Endothelial cell (in vitro differentiated cells): ENCODE data around the gene ZDHHC3. TPM values are rescaled to one million over a fixed set of nuclear protein-coding genes. Genes with fewer than 3 reads are reported as not detected.
A peak's percentile ranks its signal among the peaks of the same experiment; 100 is the strongest.

Experiments used
- DNase-seq: peaks from one replicate; pipeline ENCODE4 v3.0.0; 2021; ENCODE audit warnings: low spot score
- H3K27ac Mint-ChIP-seq: one replicate; pipeline ENCODE4 v1.8.0; 2021; ENCODE audit warnings: mixed read lengths, inconsistent platforms; ENCODE audit not compliant: unreplicated experiment
- H3K27me3 Mint-ChIP-seq: one replicate; pipeline ENCODE4 v1.8.0; 2021; ENCODE audit warnings: mild to moderate bottlenecking, moderate library complexity, mixed read lengths, inconsistent platforms; ENCODE audit not compliant: unreplicated experiment
- H3K36me3 Mint-ChIP-seq: one replicate; pipeline ENCODE4 v1.8.0; 2021; ENCODE audit warnings: mild to moderate bottlenecking, low read depth, mixed read lengths, inconsistent platforms; ENCODE audit not compliant: unreplicated experiment
- H3K4me1 Mint-ChIP-seq: one replicate; pipeline ENCODE4 v1.8.0; 2021; ENCODE audit warnings: mild to moderate bottlenecking, mixed read lengths, inconsistent platforms; ENCODE audit not compliant: unreplicated experiment
- H3K4me3 Mint-ChIP-seq: one replicate; pipeline ENCODE4 v1.8.0; 2021; ENCODE audit warnings: mild to moderate bottlenecking, mixed read lengths, inconsistent platforms; ENCODE audit not compliant: unreplicated experiment
- H3K9me3 Mint-ChIP-seq: one replicate; pipeline ENCODE4 v1.8.0; 2021; ENCODE audit warnings: mixed read lengths, inconsistent platforms; ENCODE audit not compliant: unreplicated experiment
- CTCF ChIP-seq: fragments of 200-600 bp; sonication (generic); IDR thresholded peaks from one replicate; pipeline ENCODE4 v1.5.0; 2021; ENCODE audit warnings: antibody characterized with exemption; ENCODE audit not compliant: unreplicated experiment
- long read RNA-seq: library from polyadenylated mRNA; unstranded; transcript quantifications from one replicate; pipeline ENCODE4 v2.0.0, GENCODE V29; 2020; ENCODE audit not compliant: unreplicated experiment
- total RNA-seq: library from RNA; stranded (reverse); fragmentation: NEBNext Ultra II Directional; extraction: Animal tissue kit (Norgen Biotek cat#: 25700); gene quantifications from one replicate; pipeline ENCODE4 v1.2.1, GENCODE V29; 2021; ENCODE audit not compliant: unreplicated experiment

ZDHHC3 gene, protein sequence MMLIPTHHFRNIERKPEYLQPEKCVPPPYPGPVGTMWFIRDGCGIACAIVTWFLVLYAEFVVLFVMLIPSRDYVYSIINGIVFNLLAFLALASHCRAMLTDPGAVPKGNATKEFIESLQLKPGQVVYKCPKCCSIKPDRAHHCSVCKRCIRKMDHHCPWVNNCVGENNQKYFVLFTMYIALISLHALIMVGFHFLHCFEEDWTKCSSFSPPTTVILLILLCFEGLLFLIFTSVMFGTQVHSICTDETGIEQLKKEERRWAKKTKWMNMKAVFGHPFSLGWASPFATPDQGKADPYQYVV
- 135 TPM for total RNA-seq
- long read RNA-seq, transcript ZDHHC3-205 (7 exons, 2,687 nt): major isoform, 31 of 43 reads
- long read RNA-seq, partial matches to known transcripts: 1 of 43 reads
- long read RNA-seq, other reads (novel, unspliced or antisense): 8 of 43 reads

GRCh38 chr3:44976002-44976815, at the start of gene ZDHHC3, which contains the start of gene EXOSC7:
Gene ZDHHC3 (minus strand): TSS chr3:44976174. CDS start chr3:44959436, 16,738 bp downstream.
Gene EXOSC7 (plus strand): TSS chr3:44976244. CDS start chr3:44976278, 34 bp downstream.
- Mint-ChIP-seq H3K27ac (peak within 1 kb of the TSS; percentile 92), H3K36me3 (peaks cover 6% of the 10 kb centered on the region), H3K27me3 (peaks cover 5% of the 10 kb centered on the region), H3K9me3 (no peaks in the 10 kb centered on the region), H3K4me1 (peaks cover 28% of the 10 kb centered on the region), H3K4me3 (peak within 1 kb of the TSS; percentile 99)
- peak; percentile 79 for DNase-seq
- TF ChIP-seq CTCF: no peak

- no peak for TF ChIP-seq CTCF
- Mint-ChIP-seq H3K27ac (no peak overlapping the region), H3K9me3 (no peaks in the 10 kb centered on the region), H3K4me3 (no peak overlapping the region), H3K27me3 (peaks cover 4% of the 10 kb centered on the region), H3K36me3 (no peaks in the 10 kb centered on the region), H3K4me1 (peaks cover 7% of the 10 kb centered on the region)
- no peak for DNase-seq
Observed at GRCh38 chr3:45024542-45025255, 48.7 kb upstream of the ZDHHC3 start.

GRCh38 chr3:45023675-45024074, 47.7 kb upstream of the ZDHHC3 start:
- Mint-ChIP-seq H3K9me3 (no peaks in the 10 kb centered on the region), H3K4me3 (no peak overlapping the region), H3K27ac (no peak overlapping the region), H3K36me3 (no peaks in the 10 kb centered on the region), H3K27me3 (peaks cover 4% of the 10 kb centered on the region), H3K4me1 (peaks cover 7% of the 10 kb centered on the region)
- DNase-seq: no peak
- no peak for TF ChIP-seq CTCF

GRCh38 chr3:45021524-45022297, 45.7 kb upstream of the ZDHHC3 start:
- H3K36me3 Mint-ChIP-seq: no peaks in the 10 kb centered on the region
- no peak for TF ChIP-seq CTCF
- H3K4me3 Mint-ChIP-seq: no peak overlapping the region
- H3K27me3 Mint-ChIP-seq: peaks cover 2% of the 10 kb centered on the region
- H3K9me3 Mint-ChIP-seq: no peaks in the 10 kb centered on the region
- H3K27ac Mint-ChIP-seq: no peak overlapping the region
- DNase-seq: no peak
- H3K4me1 Mint-ChIP-seq: peaks cover 7% of the 10 kb centered on the region
